GM13976 (cell line): Measurements from ENCODE around the gene CHRNA7.

ENCODE experiments used
- DNase-seq: peaks from one replicate; pipeline ENCODE4 v3.0.0; 2012; ENCODE audit warnings: low spot score
- in situ Hi-C: fragments of 300-500 bp; cut with MboI; formaldehyde crosslinking; loops from one replicate; pipeline ENCODE4 v1.12.0; 2022; ENCODE audit warnings: low sequenced_read_pairs, mixed read lengths, inconsistent platforms; ENCODE audit not compliant: unreplicated experiment
- TF ChIP-seq, protein P1 (sequence below): IDR thresholded peaks from 2 replicates; pipeline ENCODE4 v1.5.1; 2012; ENCODE audit warnings: borderline replicate concordance, mild to moderate bottlenecking; ENCODE audit not compliant: insufficient read depth; ENCODE audit errors: extremely low read depth, missing control alignments, control extremely low read depth

Gene CHRNA7

DNA sequence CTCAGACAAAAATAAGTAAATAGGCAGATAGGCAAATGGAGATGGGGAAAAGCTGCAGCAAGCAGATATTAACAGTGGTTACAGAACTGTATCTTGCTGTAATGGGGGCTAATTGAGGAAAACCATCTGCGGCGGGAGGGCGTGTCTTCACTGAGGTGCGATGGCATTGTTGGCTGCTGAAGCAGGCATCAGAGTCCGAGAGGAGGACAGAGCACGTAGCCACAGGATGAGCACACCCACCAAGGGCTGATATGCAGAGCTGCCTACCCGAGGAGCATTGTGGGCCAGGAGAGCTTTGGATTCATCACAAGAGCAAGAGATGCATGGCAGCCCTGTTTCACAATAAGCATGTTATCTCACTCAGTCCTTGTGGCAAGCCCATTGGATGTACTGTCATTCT lies 30.4 kb downstream of the CHRNA7 start:
- in situ Hi-C loops = no loop called here
- no peak for DNase-seq
- TF ChIP-seq, protein P1, sequence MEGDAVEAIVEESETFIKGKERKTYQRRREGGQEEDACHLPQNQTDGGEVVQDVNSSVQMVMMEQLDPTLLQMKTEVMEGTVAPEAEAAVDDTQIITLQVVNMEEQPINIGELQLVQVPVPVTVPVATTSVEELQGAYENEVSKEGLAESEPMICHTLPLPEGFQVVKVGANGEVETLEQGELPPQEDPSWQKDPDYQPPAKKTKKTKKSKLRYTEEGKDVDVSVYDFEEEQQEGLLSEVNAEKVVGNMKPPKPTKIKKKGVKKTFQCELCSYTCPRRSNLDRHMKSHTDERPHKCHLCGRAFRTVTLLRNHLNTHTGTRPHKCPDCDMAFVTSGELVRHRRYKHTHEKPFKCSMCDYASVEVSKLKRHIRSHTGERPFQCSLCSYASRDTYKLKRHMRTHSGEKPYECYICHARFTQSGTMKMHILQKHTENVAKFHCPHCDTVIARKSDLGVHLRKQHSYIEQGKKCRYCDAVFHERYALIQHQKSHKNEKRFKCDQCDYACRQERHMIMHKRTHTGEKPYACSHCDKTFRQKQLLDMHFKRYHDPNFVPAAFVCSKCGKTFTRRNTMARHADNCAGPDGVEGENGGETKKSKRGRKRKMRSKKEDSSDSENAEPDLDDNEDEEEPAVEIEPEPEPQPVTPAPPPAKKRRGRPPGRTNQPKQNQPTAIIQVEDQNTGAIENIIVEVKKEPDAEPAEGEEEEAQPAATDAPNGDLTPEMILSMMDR = no peak

DNA sequence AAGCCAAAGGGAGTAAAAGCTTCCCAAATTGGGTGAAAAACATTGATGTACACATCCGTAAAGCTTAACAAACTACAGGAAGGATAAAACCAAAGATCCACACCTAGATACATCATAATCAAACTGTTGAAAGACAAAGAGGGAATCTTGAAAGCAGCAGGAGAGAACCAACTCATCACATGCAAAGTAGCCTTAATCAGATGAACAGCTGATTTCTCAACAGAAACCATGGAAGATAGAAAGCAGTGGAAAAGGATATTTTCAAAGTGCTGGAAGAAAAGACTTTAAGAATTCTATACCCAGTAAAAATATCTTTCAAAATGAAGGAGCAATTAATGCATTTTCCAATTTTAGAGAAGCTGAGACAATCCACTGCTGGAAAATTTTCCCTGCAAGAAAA lies 36.8 kb downstream of the CHRNA7 start:
- in situ Hi-C loops = no loop called here
- no peak for DNase-seq
- TF ChIP-seq, protein P1 = no peak

- TF ChIP-seq, protein P1 = no peak
- in situ Hi-C loops = no loop called here
- no peak for DNase-seq
These were observed 59.6 kb downstream of the CHRNA7 start for GRCh38 chr15:32089851-32090359.

DNA sequence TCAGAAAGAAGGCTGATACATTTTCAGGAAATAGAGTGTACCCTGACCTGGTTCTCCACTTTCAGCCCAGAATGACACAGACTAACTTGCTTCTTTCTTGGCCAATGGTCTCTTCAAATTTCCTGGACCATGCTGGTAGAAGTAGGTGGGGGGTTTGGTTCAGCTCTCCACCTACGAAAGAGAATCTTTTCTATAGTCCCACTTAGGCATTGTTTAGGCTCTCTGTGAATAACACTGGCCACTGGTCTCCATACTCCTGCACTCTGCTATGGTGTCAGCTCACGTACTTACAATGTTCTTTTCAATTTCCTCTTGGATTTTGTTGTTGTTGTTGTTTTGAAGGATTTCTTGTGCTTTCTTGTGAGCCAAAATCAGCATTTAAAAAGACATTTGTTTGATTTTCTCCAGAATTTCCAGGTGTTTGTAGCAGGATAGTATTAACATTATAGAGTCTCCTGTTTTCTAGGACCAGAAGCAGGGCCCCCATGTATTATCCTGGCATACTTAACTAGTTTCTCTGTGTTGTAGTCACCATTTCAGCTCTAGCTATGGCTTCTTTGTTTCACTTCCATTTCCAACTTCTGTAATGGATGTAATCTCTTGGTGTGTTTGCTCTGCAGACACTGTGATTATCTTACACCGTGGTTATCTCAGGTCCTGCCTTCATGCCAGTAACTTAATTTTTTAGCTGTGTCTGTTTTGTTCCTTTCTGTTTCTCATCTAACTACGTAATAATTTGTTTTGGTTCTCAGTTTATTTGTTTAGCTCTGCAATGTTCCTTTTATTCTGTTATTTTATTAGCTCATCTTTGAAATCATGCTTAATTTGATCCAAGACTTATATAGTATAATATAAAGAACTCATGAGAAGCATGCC lies 61.4 kb downstream of the CHRNA7 start:
- no peak for DNase-seq
- in situ Hi-C loops = no loop called here

DNA sequence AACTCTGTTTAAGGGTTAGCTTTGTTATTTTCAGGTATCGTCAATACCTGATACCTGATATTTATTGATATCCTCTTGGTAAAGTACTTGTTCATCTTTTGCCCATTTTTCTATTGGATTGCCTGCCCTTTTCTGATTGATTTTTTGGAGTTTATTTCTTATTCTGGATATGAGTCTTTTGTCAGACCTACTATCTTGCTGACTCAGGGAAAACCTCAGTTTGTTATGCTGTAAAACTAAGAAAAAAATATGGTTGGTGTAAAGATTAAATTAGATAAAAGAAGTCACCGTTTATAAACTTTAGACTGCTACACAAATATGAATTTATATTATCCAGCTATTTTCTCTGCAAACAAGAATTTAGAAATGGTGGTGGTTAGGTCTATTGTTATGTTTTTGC lies 65.9 kb downstream of the CHRNA7 start:
- in situ Hi-C loops = no loop called here

More for the DNA sequence above, 61.4 kb downstream of the CHRNA7 start:
- TF ChIP-seq, protein P1 = no peak

GRCh38 chr15:32096916-32097617 lies 66.8 kb downstream of the CHRNA7 start:
- in situ Hi-C loops = no loop called here
- no peak for DNase-seq
- TF ChIP-seq, protein P1 = no peak

More for the DNA sequence above, 65.9 kb downstream of the CHRNA7 start:
- DNase-seq = no peak
- TF ChIP-seq, protein P1 = no peak
